ENCODE results near the gene OR51G1.

DNA sequence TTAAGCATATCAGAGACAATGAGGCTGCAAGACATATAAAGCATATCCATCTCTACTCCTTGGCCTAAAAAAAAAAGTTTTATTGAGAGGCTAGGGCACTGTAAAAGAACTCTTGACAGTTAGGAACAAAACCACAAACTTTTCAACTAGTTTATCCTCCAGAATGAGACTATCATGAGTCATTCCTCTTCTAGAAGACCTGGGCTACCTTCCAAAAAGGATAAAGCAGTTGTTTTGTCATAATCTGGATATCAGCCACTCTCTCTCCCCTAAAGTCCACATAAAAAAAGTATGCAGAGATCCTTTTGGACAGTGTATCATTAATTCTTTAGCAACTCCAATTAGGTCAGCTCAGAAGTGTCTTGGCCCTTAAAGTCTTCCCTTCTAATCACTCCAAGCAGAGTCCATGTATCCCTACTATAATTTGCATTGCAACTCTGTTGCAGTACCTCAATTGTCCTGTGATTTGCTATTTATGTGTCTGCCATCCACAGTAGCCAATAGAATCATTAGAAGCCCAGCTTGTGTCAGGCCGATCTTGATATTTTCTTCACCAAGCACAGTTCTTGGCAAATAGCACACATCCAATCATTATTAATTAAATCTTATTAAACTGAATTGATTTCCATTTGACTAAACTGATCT is 32.0 kb downstream of the OR51G1 start:
- no peak for TF ChIP-seq CTCF (IDR thresholded peaks at IDR 0.05; ENCODE audit: insufficient read depth, low read length, poor library complexity, severe bottlenecking)
- TF ChIP-seq EZH2phosphoT487 (conservative IDR thresholded peaks at IDR 0.05; ENCODE audit: low read length): no peak

All from SU-DHL-6 (cell line).